ENCODE measurements around the gene CDHR3. TPM values are rescaled to one million over a fixed set of nuclear protein-coding genes. Genes with fewer than 3 reads are reported as not detected.

Gene CDHR3
- total RNA-seq, 4 donors from 2014 or later = 4.3 to 29.5 (median 27.0) TPM

DNA sequence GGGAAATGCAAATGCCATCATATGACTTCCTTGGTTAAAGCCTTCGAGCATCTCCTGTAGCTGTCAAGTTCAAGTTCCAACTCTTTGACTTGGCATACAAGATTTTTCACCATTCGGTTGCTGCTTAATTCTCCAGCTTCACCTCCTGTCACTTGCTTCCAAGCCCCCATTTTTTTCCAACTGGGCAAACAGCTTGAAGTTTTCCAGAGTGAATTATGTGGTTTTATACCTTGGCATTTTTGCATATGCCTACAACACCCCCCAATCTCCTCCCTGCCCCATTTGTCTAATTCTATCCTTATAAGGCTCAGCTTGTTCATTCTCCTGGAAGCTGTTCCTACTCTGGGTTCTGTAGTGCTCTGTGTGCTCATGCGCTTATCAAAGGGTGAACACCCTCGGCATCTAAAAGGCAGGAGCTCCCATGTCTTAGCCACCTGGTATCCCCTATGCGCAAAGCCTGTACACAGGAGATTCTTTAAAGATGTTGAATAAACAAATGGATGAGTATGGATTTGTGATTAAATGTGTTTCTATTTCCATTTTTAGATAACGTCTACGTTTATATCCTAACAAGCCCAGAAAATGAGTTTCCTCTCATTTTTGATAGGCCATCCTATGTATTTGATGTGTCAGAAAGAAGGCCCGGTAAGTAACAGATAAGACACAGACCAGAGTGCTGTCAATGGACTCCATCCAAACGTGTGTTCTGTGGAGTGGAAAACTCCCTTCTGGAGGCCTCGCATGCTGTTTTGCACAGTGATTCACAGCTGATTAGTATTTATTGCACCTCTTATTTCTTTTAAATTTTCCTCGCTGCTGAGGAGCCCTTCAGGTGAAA lies 52.5 kb downstream of the CDHR3 start:
- no peak for ATAC-seq
- no peak overlapping the region for H3K4me3 ChIP-seq
- H3K27ac ChIP-seq = peak overlapping the region in 2 of 4 donors; percentile 7 to 35
- WGBS, 2 donors (ENCODE audit: low coverage in 1 of 2) = 42 to 62% methylated on average over 10 to 11 of the region's 11 CpGs
- H3K4me1 ChIP-seq = peaks cover 5 to 38% (median 7%) of the 10 kb centered on the region in 3 donors
- no peaks in the 10 kb centered on the region for H3K36me3 ChIP-seq
- no peaks in the 10 kb centered on the region for H3K9me3 ChIP-seq
- TF ChIP-seq EP300 (IDR thresholded peaks at IDR 0.05) (no peak), POLR2AphosphoS5 (IDR thresholded peaks at IDR 0.05) (no peak), POLR2A (IDR thresholded peaks at IDR 0.05) (no peak)
- TF ChIP-seq, protein P1, sequence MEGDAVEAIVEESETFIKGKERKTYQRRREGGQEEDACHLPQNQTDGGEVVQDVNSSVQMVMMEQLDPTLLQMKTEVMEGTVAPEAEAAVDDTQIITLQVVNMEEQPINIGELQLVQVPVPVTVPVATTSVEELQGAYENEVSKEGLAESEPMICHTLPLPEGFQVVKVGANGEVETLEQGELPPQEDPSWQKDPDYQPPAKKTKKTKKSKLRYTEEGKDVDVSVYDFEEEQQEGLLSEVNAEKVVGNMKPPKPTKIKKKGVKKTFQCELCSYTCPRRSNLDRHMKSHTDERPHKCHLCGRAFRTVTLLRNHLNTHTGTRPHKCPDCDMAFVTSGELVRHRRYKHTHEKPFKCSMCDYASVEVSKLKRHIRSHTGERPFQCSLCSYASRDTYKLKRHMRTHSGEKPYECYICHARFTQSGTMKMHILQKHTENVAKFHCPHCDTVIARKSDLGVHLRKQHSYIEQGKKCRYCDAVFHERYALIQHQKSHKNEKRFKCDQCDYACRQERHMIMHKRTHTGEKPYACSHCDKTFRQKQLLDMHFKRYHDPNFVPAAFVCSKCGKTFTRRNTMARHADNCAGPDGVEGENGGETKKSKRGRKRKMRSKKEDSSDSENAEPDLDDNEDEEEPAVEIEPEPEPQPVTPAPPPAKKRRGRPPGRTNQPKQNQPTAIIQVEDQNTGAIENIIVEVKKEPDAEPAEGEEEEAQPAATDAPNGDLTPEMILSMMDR (IDR thresholded peaks at IDR 0.05) = no peak
- no peaks in the 10 kb centered on the region for H3K27me3 ChIP-seq

DNA sequence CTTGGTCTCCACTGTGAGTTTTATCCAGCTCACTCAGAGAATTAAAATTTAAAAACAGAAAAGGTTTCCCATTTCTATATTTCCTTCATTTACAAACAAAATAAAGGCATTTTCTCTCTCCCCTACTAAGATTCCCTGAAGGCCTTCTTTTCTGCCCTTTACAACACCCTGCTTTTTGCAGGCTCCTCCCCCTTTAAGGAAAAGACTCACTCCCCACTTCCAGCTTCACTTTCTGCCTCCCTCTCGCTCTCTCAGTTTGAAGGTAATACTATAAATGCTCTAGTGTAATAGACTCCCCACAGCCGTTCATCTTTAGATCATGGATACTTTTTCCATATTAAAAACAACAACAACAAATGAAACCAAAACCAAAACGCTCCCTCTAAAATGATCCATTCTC lies 53.3 kb downstream of the CDHR3 start:
- Histone ChIP-seq H3K4me1 (peaks cover 5 to 42% (median 6%) of the 10 kb centered on the region in 3 donors), H3K36me3 (no peaks in the 10 kb centered on the region), H3K27ac (no peak overlapping the region), H3K27me3 (no peaks in the 10 kb centered on the region), H3K4me3 (no peak overlapping the region), H3K9me3 (no peaks in the 10 kb centered on the region)
- no peak for TF ChIP-seq EP300 (IDR thresholded peaks at IDR 0.05)
- TF ChIP-seq, protein P1 (IDR thresholded peaks at IDR 0.05) = no peak
- TF ChIP-seq POLR2A (IDR thresholded peaks at IDR 0.05) = no peak
- TF ChIP-seq POLR2AphosphoS5 (IDR thresholded peaks at IDR 0.05) = no peak
- WGBS, 2 donors (ENCODE audit: low coverage in 1 of 2) = 46 to 66% methylated on average over 3 of the region's 3 CpGs
- no peak for ATAC-seq

DNA sequence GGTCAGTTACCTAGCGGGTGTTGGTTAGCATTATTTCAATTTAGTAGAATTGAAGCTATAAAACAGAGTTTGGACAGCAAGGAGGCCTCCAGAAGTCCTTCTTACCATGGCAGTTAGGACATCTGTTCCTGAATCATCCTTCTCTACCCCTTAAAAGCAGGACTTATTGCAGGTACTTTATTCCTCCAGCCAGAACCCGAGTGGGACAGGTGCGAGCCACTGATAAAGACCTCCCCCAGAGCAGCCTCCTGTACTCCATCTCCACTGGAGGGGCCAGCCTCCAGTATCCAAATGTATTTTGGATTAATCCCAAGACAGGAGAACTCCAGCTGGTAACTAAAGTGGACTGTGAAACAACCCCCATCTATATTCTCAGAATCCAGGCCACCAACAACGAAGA lies 54.6 kb downstream of the CDHR3 start:
- Histone ChIP-seq H3K27me3 (no peaks in the 10 kb centered on the region), H3K4me3 (no peak overlapping the region), H3K4me1 (peaks cover 1 to 47% (median 5%) of the 10 kb centered on the region in 3 donors), H3K36me3 (no peaks in the 10 kb centered on the region), H3K27ac (no peak overlapping the region), H3K9me3 (no peaks in the 10 kb centered on the region)
- no peak for TF ChIP-seq EP300 (IDR thresholded peaks at IDR 0.05)
- TF ChIP-seq POLR2AphosphoS5 (IDR thresholded peaks at IDR 0.05) = no peak
- TF ChIP-seq POLR2A (IDR thresholded peaks at IDR 0.05) = no peak
- TF ChIP-seq, protein P1 (IDR thresholded peaks at IDR 0.05) = no peak
- 60 to 100% methylated on average over 1 to 3 of the region's 4 CpGs for WGBS, 2 donors (ENCODE audit: low coverage in 1 of 2)
- ATAC-seq = no peak

DNA sequence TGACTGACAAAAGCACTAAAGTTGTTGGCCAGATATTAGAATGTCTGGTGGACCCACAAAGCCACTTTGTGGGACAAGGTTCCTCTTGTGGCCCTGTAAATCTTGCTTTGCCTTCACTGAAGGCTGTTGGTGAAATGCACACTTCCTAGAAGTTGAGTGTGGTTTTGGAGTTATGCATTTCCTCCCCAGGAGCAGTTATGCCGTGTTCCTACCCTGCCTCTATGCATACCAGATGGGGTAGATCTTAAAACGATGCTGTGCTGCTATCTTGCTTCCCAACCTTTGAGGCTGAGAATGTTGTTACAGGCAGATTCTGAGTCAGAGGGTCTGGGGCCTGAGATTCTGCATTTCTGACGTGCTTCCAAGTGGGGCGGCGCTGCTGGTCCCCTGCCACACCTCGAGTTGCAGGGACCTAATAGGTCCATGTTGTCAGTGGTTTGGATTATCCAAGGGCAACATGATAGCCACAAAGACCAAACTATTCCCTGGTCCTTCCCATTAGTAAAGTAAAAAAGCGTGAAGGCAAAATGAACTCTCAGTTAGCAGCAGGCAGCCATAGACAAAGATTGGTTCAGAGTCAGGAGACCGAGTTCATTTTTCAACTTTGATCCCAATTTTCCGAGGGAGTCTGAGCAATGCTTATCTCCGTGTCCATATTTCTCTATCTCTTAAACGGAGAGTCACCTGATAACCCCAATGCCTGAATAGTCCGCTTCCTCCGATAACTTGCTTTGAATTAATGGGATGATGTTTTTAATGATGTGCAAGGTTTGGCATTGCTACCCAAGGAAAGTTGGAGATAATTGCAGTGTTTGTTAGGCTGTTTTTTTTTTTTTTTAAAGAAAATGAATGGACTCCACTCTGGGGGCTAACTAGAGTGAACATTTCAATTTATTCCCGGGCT lies 55.8 kb downstream of the CDHR3 start:
- no peak overlapping the region for H3K27ac ChIP-seq
- no peaks in the 10 kb centered on the region for H3K36me3 ChIP-seq
- no peaks in the 10 kb centered on the region for H3K27me3 ChIP-seq
- peaks cover 0 to 36% (median 5%) of the 10 kb centered on the region in 3 donors for H3K4me1 ChIP-seq
- no peak overlapping the region for H3K4me3 ChIP-seq
- no peak for ATAC-seq
- no peak for TF ChIP-seq POLR2AphosphoS5 (IDR thresholded peaks at IDR 0.05)
- TF ChIP-seq, protein P1 (IDR thresholded peaks at IDR 0.05) = no peak
- TF ChIP-seq EP300 (IDR thresholded peaks at IDR 0.05) = no peak
- no peak for TF ChIP-seq POLR2A (IDR thresholded peaks at IDR 0.05)
- no peaks in the 10 kb centered on the region for H3K9me3 ChIP-seq
- WGBS, 2 donors (ENCODE audit: low coverage in 1 of 2) = 87% methylated on average over 8 to 9 of the region's 14 CpGs

All from gastroesophageal sphincter (tissue), 4 donors.